PFSK-1 (cell line): ENCODE results near the gene DGKG.

Experiments
- FOXP2 ChIP-seq: optimal IDR thresholded peaks from 2 replicates; pipeline ENCODE3; 2011; ENCODE audit warnings: borderline replicate concordance, control low read depth, inconsistent platforms; ENCODE audit not compliant: insufficient read depth; ENCODE audit errors: extremely low read length, extremely low read depth
- POLR2AphosphoS5 ChIP-seq: IDR thresholded peaks from 2 replicates; pipeline ENCODE4 v1.6.1; 2012; ENCODE audit warnings: low read depth, mild to moderate bottlenecking, control low read depth, low read length, moderate library complexity
- SIN3A ChIP-seq: IDR thresholded peaks from 2 replicates; pipeline ENCODE4 v1.6.1; 2012; ENCODE audit warnings: mild to moderate bottlenecking, low read length, moderate library complexity, borderline replicate concordance; ENCODE audit not compliant: insufficient read depth
- TAF1 ChIP-seq: IDR thresholded peaks from 2 replicates; pipeline ENCODE4 v1.6.1; 2012; ENCODE audit warnings: low read length, control low read depth, borderline replicate concordance; ENCODE audit not compliant: insufficient read depth
- TF ChIP-seq, protein P1 (sequence below), 2 experiments: IDR thresholded peaks; 2 replicates each; pipeline versions ENCODE4 v1.6.1 to v1.8.0; 2011 to 2012; ENCODE audit warnings: low read depth in 2 of 2, low read length in 2 of 2, control low read depth in 1 of 2, inconsistent platforms in 1 of 2, mild to moderate bottlenecking in 1 of 2, moderate library complexity in 1 of 2; ENCODE audit not compliant: insufficient read depth in 1 of 2

The DGKG gene

DNA sequence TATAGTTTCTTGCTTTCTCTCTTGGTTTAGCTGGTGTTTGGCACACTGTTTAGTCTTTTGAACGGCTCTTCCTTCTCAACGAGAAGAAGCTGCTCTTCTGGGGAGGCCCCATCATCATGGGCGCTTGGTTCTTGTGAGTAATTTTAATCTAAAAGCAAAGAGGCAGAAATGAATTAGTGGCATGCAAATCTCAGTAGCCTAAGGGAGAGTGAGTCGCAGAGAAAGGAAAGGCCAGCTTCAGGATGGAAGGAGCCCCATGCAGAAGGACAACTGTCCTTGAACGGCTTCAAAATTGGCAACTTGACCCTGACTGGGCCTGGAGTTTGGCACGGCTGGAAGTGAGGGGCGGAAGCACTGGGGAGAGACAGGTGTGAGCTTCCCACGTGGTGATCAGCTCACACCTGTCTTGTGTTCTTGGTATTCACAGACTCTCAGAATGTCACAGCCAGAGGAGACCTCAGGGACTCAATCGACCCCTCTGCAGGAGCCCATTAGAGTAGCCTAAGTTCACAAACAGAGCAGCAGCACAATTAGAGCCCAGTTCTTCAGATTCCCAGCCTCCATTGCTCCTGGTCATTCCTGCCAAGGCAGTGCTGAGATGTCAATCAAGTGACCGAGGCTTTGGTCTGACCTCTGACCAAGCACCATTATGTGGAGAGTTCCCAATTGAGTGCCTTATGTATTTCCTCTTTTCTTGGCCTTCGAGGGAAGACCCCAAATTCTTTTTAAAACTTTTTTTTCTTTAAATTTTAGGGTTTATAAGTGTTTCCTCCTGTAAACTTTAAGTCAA, 211.8 kb downstream of the DGKG start:
- TF ChIP-seq FOXP2 (no peak), TAF1 (no peak), SIN3A (no peak), POLR2AphosphoS5 (no peak)
- TF ChIP-seq, protein P1, sequence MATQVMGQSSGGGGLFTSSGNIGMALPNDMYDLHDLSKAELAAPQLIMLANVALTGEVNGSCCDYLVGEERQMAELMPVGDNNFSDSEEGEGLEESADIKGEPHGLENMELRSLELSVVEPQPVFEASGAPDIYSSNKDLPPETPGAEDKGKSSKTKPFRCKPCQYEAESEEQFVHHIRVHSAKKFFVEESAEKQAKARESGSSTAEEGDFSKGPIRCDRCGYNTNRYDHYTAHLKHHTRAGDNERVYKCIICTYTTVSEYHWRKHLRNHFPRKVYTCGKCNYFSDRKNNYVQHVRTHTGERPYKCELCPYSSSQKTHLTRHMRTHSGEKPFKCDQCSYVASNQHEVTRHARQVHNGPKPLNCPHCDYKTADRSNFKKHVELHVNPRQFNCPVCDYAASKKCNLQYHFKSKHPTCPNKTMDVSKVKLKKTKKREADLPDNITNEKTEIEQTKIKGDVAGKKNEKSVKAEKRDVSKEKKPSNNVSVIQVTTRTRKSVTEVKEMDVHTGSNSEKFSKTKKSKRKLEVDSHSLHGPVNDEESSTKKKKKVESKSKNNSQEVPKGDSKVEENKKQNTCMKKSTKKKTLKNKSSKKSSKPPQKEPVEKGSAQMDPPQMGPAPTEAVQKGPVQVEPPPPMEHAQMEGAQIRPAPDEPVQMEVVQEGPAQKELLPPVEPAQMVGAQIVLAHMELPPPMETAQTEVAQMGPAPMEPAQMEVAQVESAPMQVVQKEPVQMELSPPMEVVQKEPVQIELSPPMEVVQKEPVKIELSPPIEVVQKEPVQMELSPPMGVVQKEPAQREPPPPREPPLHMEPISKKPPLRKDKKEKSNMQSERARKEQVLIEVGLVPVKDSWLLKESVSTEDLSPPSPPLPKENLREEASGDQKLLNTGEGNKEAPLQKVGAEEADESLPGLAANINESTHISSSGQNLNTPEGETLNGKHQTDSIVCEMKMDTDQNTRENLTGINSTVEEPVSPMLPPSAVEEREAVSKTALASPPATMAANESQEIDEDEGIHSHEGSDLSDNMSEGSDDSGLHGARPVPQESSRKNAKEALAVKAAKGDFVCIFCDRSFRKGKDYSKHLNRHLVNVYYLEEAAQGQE (IDR thresholded peaks at IDR 0.05; ENCODE audit: insufficient read depth in 1 of 2, low read depth in 2 of 2, low read length in 2 of 2), result no peak

DNA sequence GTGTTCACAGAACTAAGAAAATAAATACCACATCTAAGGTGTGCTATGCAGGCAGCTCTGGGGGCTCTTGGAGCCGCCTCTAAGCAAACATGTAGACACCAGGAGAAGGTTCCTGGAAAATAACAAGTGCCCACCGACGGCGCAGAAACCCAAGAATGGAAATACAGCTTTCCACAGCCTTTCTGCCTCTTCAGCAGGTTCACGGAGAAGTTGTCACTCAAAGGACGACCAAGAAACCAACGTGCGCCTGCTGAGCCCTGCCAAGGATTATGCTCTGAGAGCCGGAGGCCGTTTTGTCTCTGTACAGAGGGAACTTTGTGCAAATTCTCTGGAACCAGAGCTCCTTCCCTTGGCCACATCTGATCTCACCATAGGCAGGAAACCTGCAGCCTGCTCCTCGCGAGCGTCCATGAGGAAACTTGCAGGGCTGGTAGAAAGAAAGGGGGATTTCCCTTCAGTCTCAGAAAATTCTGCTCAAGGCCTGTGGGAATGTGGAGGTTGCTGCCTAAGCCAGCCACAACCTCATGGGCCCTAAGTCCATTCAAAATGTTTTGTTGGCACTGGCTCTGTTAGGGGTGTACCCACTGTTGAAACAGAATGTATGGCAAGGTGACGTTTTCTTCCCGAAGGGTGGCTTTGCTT, 212.6 kb downstream of the DGKG start:
- TF ChIP-seq TAF1, result no peak
- TF ChIP-seq, protein P1 (IDR thresholded peaks at IDR 0.05; ENCODE audit: insufficient read depth in 1 of 2, low read depth in 2 of 2, low read length in 2 of 2), result no peak
- TF ChIP-seq POLR2AphosphoS5, result no peak
- no peak for TF ChIP-seq FOXP2
- no peak for TF ChIP-seq SIN3A

DNA sequence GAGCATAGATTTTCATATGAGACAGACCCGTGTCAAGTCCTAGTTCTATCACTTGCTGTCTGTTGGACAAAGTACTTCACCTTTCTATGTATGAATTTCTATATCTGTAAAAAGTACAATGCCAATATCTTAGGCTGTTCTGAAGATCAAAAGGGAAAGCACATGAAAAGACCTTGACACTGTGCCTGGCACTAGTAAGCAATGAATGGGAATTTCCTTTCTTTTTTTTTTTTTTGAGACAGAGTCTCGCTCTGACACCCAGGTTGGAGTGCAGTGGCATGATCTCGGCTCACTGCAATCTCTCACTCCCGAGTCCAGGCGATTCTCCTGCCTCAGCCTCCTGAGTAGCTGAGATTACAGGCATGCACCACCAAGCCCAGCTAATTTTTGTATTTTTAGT, 217.8 kb downstream of the DGKG start:
- TF ChIP-seq SIN3A, result no peak
- no peak for TF ChIP-seq FOXP2
- no peak for TF ChIP-seq TAF1

DNA sequence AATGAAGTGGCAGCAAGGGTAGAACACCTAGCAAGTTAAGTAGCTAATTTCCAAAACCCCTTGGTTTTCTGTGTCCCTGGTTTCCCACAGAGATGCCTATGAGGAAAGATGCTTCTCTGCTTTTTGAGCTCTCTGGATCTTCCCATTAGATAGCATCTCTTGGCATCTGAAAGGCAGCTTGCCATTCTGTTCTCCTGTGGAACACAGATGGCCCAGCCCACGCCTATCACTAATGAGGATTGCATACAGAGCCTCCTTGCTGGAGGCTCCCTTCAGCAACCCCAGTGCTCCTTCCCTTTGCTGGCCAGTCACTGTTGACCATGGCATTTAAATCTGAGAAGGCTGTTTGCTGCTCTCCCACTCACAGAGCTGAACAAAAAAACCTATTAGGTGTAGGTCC, 218.8 kb downstream of the DGKG start:
- TF ChIP-seq TAF1 (no peak), SIN3A (no peak), FOXP2 (no peak), POLR2AphosphoS5 (no peak)
- TF ChIP-seq, protein P1 (IDR thresholded peaks at IDR 0.05; ENCODE audit: insufficient read depth in 1 of 2, low read depth in 2 of 2, low read length in 2 of 2), result no peak

DNA sequence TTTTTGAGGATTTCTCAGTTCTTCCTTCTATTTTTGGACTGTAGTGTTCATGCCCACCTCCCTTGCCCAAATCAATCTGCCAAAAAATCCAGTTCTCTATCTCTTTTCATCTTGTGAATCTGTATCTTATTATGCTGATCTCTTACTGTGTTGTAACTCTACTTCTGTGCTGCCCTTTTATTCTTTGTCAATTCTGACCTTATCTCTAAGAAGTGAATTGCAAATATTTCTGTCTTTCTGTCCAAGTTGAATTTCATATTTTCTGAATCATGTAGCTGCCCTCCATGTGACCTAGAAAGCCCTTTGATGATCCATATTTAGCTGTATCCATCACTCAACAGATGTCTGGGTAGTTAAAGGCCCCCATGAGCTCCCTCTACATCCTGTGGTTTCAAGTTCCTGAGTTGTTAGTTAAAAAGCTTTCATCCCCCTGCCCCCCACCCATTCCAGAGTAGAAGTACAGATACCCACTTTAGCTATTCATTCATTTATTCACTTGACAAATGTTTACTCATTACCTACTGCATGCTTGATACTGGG, 219.6 kb downstream of the DGKG start:
- TF ChIP-seq FOXP2, result no peak
- TF ChIP-seq SIN3A, result no peak
- no peak for TF ChIP-seq TAF1
- TF ChIP-seq, protein P1 (IDR thresholded peaks at IDR 0.05; ENCODE audit: insufficient read depth in 1 of 2, low read depth in 2 of 2, low read length in 2 of 2), result no peak
- no peak for TF ChIP-seq POLR2AphosphoS5
